Smooth muscle cell (in vitro differentiated cells): Measurements from ENCODE around the gene CFAP119. TPM values are rescaled to one million over a fixed set of nuclear protein-coding genes. Genes with fewer than 3 reads are reported as not detected.
A peak's percentile ranks its signal among the peaks of the same experiment; 100 is the strongest.

Experiments used
- DNase-seq: peaks from one replicate; lab custom pipeline; 2025; ENCODE audit not compliant: unreplicated experiment; lab: John Stamatoyannopoulos, UW
- H2AFZ ChIP-seq: fragments of 200-600 bp; sonication (generic); 2 replicates; pipeline ENCODE4 v1.6.0; 2016; ENCODE audit warnings: antibody characterized with exemption, low read depth, mild to moderate bottlenecking
- H3F3A ChIP-seq: fragments of 200-600 bp; sonication (generic); 2 replicates; pipeline ENCODE4 v1.6.0; 2017; ENCODE audit warnings: antibody characterized with exemption, low read depth
- H3K27ac ChIP-seq: fragments of 200-600 bp; sonication (generic); 2 replicates; pipeline ENCODE4 v1.5.1; 2016; ENCODE audit warnings: low read depth, mild to moderate bottlenecking
- H3K27me3 ChIP-seq: fragments of 200-600 bp; sonication (generic); 2 replicates; pipeline ENCODE4 v1.6.1; 2016; ENCODE audit warnings: low read depth, mild to moderate bottlenecking
- H3K36me3 ChIP-seq: fragments of 200-600 bp; sonication (generic); 2 replicates; pipeline ENCODE4 v1.5.1; 2016; ENCODE audit warnings: low read depth
- H3K4me1 ChIP-seq: fragments of 200-600 bp; sonication (generic); 2 replicates; pipeline ENCODE4 v1.5.1; 2016; ENCODE audit warnings: low read depth
- H3K4me2 ChIP-seq: fragments of 200-600 bp; sonication (generic); 2 replicates; pipeline ENCODE4 v1.6.0; 2016; ENCODE audit warnings: mild to moderate bottlenecking
- H3K4me3 ChIP-seq: fragments of 200-600 bp; sonication (generic); 2 replicates; pipeline ENCODE4 v1.5.1; 2016; ENCODE audit warnings: mild to moderate bottlenecking
- H3K79me2 ChIP-seq: fragments of 200-600 bp; sonication (generic); 2 replicates; pipeline ENCODE4 v1.6.0; 2016; ENCODE audit warnings: low read depth, mild to moderate bottlenecking
- H3K9ac ChIP-seq: fragments of 200-600 bp; sonication (generic); 2 replicates; pipeline ENCODE4 v1.6.0; 2016; ENCODE audit warnings: low read depth
- H3K9me3 ChIP-seq: fragments of 200-600 bp; sonication (generic); replicated peaks from 2 replicates; pipeline ENCODE4 v1.5.1; 2016; ENCODE audit warnings: low read depth
- H4K20me1 ChIP-seq: fragments of 200-600 bp; sonication (generic); 2 replicates; pipeline ENCODE4 v1.6.0; 2016; ENCODE audit warnings: low read depth
- CTCF ChIP-seq: fragments of 200-600 bp; sonication (generic); IDR thresholded peaks from 2 replicates; pipeline ENCODE4 v1.5.1; 2017; ENCODE audit warnings: borderline replicate concordance, mild to moderate bottlenecking, antibody characterized with exemption; ENCODE audit not compliant: insufficient read depth, poor library complexity, severe bottlenecking
- WGBS: methylation state at CpG from one replicate; pipeline ENCODE4 v1.1.7; 2016; ENCODE audit warnings: low lambda C conversion rate; 5-methylcytosine and 5-hydroxymethylcytosine counted together
- polyA plus RNA-seq: library from polyadenylated mRNA; unstranded; fragments of >200 nt; fragmentation: Nextera tagmentation; extraction: Ambion mirVana; gene quantifications from 2 replicates; pipeline ENCODE4 v1.2.1, GENCODE V29; 2016
- total RNA-seq: library from RNA; depleted of rRNA; stranded (reverse); fragments of >200 nt; gene quantifications from 2 replicates; pipeline ENCODE4 v1.2.3, GENCODE V29; 2014

CFAP119 gene
- total and polyA plus RNA-seq, 2 experiments from 2014 or later: 3.5 to 5.2 TPM

GRCh38 chr16:30764086-30764485 lies 2.2 kb upstream of the CFAP119 start:
- no peak overlapping the region for H3K27ac ChIP-seq
- H3K36me3 ChIP-seq: peaks cover 8% of the 10 kb centered on the region
- WGBS: 97% methylated on average over 11 of the region's 11 CpGs

GRCh38 chr16:30762991-30763725 lies 1.3 kb upstream of the CFAP119 start:
- TF ChIP-seq CTCF: no peak
- 83% methylated on average over 15 of the region's 15 CpGs for WGBS

More at GRCh38 chr16:30764086-30764485, 2.2 kb upstream of the CFAP119 start:
- Histone ChIP-seq H2AFZ (no peak overlapping the region), H3K27me3 (no peaks in the 10 kb centered on the region), H4K20me1 (peaks cover 8% of the 10 kb centered on the region), H3K9ac (no peak overlapping the region), H3K9me3 (no peaks in the 10 kb centered on the region), H3K4me3 (no peak overlapping the region), H3K4me2 (peak overlapping the region; percentile 90), H3K4me1 (peaks cover 17% of the 10 kb centered on the region), H3F3A (peaks cover 8% of the 10 kb centered on the region), H3K79me2 (peaks cover 31% of the 10 kb centered on the region)
- TF ChIP-seq CTCF: no peak
- no peak for DNase-seq

GRCh38 chr16:30761427-30761927 lies 385 bp downstream of the CFAP119 start:
- Histone ChIP-seq H3F3A (peaks cover 8% of the 10 kb centered on the region), H3K4me1 (peaks cover 17% of the 10 kb centered on the region), H3K4me2 (peak overlapping the region; percentile 89), H3K27me3 (no peaks in the 10 kb centered on the region), H3K27ac (peak overlapping the region; percentile 85), H3K9me3 (no peaks in the 10 kb centered on the region), H4K20me1 (peaks cover 8% of the 10 kb centered on the region), H3K9ac (peak overlapping the region; percentile 71), H2AFZ (peak overlapping the region; percentile 28), H3K4me3 (peak overlapping the region; percentile 65), H3K36me3 (no peaks in the 10 kb centered on the region), H3K79me2 (peaks cover 31% of the 10 kb centered on the region)
- DNase-seq: no peak
- no peak for TF ChIP-seq CTCF
- 1% methylated on average over 64 of the region's 64 CpGs for WGBS

More at GRCh38 chr16:30762991-30763725, 1.3 kb upstream of the CFAP119 start:
- peaks cover 17% of the 10 kb centered on the region for H3K4me1 ChIP-seq
- peaks cover 31% of the 10 kb centered on the region for H3K79me2 ChIP-seq
- no peaks in the 10 kb centered on the region for H3K27me3 ChIP-seq
- peak overlapping the region; percentile 65 for H3K4me3 ChIP-seq
- peak overlapping the region; percentile 85 for H3K27ac ChIP-seq
- peaks cover 8% of the 10 kb centered on the region for H4K20me1 ChIP-seq
- peaks cover 8% of the 10 kb centered on the region for H3F3A ChIP-seq
- DNase-seq: no peak
- H2AFZ ChIP-seq: no peak overlapping the region
- peak overlapping the region; percentile 89 for H3K9ac ChIP-seq
- H3K4me2 ChIP-seq: peak overlapping the region; percentile 90
- H3K36me3 ChIP-seq: peaks cover 8% of the 10 kb centered on the region
- H3K9me3 ChIP-seq: no peaks in the 10 kb centered on the region
